Stimulated activated CD8-positive, alpha-beta memory T cell treated with anti-CD3 and anti-CD28 coated beads, Interleukin-2, amount 100 ng/mL, for 48 hours (primary cell): Measurements from ENCODE around the gene SPATA7.

Experiments
- DNase-seq, 2 donors: peaks; one replicate each; pipeline ENCODE4 v3.0.0-alpha.2; 2020; ENCODE audit warnings: low read depth in 2 of 2

The SPATA7 gene

DNA sequence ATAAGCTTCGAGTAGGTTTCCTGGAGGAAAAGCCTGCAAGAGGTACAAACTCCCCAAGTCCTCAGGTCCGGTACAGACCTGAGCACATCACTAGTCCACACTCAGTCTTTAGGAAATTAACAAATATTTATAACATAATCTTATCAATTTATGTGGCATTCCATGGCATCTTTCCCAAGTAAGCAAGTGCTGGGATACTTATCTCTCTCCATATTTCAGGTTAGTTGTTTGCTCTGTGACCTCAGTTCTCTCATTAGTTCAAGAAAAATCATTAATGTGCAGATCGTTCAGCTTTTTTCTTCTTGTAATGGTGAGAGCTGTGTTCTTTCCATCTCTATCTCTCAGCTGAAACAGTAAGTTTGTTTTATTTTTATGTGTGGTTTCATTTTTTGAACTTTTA is 34.7 kb downstream of the SPATA7 start:
- no peak for DNase-seq

DNA sequence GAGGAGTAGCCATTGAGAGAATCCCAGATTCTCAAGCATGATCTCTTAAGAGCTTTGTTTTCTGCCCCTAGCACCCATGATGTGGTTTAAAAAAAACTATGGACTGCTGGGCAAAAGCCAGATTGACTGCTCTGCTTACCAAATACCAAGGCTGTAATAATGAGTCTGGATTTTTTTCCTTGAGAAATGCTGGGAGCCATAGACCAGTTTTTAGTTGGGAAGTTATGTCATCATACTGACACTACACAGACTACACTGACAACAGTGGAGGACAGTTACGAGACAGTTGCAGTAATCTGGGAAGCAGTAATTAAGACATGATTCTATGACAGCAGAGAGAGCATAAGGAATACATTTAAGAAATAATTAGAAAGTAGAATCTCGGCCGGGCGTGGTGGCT is 35.8 kb downstream of the SPATA7 start:
- no peak for DNase-seq

DNA sequence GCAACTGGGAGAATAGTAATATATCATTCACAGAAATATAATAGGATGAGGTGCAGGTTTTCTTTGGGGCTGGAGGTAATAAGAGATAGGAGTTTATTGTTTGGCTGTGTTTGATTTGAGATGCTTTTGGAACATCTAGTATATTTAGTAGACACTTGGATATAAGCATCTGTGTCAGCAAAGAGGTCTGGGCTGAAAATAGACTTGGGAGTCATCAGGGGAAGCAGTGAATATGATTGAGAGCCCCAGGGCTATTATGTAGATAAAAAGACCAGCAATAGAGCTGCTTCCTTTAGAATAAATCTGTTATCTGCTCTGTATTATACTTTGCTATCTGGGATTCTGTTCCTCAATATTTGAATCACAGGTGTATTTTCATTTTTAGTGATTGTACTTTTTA is 36.6 kb downstream of the SPATA7 start:
- DNase-seq = no peak

DNA sequence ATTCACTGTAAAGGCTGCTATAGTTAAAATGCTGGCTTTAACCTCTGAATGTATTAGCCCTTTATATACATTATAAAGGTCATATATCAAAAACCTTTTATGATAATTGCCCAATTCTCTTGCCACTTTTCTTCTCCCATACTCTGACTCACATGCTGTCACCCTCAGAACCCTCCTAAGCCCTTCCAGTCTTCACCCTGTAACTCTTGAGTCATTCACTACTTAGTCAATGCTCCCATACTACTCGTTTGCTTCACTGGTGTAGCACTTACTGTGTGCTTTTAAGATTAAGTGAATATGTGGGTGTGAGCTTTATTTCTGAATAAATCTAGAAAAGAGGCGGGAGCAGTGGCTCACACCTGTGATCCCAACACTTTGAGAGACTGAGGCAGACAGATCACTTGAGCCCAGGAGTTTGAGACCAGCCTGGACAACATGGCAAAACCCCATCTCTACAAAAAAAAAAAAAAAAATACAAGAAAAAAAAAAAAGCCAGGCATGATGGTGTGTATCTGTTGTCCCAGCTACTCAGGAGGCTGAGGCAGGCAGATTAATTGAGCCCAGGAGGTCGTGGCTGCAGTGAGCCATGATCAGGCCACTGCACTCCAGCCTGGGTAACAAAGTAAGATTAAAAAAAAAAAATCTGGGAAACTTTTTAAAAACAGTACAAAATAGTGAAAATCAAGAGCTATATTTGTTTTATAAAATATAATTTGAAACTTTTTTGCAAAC is 37.6 kb downstream of the SPATA7 start:
- no peak for DNase-seq

DNA sequence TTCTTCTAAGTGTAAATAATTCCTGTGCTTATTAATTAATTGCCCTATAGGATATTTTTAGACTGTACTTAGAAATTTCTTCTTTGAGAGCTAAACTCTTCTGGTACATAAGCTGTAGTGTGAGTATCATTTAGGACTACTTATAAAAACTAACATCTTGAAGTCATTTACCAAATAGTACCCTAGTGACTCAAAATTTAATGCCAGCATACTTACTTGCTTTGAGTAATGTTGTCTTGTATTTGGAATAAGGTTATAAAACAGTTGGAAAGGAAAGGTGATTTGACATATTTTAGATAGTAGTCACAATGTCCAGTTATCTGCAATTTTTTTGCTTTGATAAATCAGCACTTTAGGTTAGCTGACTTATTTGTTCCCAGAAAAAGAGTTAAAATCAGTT is 39.1 kb downstream of the SPATA7 start:
- DNase-seq = no peak

- no peak for DNase-seq
These were observed 40.8 kb downstream of the SPATA7 start for GRCh38 chr14:88426271-88426670.

GRCh38 chr14:88430976-88431375 is 45.5 kb downstream of the SPATA7 start:
- DNase-seq = no peak

- DNase-seq = no peak
These were observed 52.2 kb downstream of the SPATA7 start for GRCh38 chr14:88437658-88438057.

DNA sequence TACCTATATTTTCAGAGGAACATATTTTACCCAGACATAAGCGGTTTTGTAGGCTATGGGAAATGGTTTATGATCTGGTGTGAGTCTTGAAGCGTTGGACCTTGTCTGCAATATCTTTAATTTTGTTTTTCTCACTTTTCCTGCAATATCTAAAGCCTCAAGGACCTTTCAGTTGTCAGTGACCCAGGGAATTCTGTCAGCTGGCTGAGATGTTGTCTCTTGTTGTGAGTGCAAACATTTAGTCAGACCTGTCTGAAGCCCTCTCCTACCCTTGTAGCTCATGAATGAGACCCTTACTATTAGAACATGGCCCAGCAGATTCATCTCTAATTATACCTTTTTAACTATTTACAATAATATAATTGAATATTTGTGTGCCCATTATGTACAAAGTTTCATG is 53.6 kb downstream of the SPATA7 start:
- no peak for DNase-seq

GRCh38 chr14:88452231-88452630 is 66.8 kb downstream of the SPATA7 start:
- DNase-seq = no peak

DNA sequence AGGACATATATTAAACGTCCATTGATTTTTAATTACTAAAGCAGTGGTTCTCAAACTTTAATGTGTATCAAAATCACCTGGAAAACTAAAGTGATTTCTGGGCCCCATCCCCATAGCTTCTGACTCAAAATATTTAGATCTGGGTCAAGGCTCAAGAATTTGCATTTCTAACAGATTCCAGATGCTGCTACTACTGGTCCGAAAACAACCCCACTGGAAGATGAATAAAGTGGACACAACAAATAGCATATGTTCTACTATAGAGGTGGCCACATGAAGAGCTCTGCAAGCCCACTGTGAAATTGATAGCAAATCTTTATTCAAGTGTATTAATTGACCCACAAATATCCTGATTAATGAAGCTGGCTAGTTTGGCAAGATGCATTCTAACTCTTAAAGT is 69.4 kb downstream of the SPATA7 start:
- DNase-seq = no peak

- DNase-seq = no peak
These were observed 77.9 kb downstream of the SPATA7 start for GRCh38 chr14:88463318-88463717.

GRCh38 chr14:88468406-88468805 is 82.9 kb downstream of the SPATA7 start:
- DNase-seq = no peak

DNA sequence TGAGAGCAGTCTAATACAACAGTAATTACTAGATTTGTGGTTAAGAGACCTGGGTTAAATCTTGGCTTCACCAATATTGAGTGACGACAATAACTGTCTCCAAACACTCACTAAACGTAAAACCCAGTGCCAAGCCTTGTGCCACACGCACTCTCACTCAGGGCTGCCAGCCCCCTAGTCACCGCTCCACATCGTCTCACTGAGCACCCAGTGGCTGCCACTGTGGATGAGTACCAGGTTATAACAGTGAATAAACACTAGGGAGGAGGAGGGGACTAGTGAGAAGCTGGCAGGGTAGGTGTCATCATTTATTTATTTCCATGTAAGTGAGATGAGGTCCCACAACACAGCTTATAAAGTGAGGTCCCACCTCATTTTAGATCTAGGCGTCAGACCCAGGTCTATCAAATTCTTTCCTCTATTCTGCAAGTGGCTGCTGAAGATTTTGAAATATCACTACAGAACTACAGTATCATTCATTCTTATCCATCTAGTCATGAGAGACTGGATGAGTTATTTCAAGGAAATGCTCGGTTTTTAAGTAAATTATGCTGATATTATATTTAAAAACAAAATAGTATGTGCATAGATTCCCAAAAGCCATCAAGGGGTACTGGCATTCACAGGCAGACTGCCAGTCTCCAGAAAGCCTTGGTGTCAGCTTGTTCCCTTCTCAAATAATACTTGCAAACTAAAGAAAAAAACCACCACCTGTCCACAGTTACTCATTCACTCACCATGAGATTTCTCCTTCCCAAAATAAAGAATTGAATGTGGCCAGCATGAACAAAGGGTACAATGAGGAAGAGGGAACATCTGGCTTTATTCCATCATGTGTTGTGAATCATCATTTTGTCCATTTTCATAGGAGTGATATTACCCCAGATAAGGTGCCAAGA is 85.3 kb downstream of the SPATA7 start:
- DNase-seq = no peak

DNA sequence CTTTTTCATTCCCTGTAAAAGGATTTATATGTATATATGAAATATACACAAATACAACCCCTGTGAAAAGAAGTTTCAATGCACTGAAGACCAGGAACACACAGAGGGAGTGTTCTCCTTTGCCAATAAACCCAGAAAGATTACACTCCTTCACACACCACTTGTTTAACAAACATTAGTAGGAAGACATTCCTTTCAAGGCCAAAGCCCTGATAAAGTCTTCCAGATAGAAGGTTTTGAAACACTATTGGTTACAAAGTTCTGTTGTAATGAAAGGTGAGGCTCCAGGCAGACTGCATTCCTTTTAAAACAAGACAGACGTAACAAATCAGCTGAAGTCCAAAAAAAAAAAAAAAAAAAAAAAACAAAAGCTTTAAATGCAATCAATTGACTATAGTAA is 88.3 kb downstream of the SPATA7 start:
- DNase-seq = no peak

DNA sequence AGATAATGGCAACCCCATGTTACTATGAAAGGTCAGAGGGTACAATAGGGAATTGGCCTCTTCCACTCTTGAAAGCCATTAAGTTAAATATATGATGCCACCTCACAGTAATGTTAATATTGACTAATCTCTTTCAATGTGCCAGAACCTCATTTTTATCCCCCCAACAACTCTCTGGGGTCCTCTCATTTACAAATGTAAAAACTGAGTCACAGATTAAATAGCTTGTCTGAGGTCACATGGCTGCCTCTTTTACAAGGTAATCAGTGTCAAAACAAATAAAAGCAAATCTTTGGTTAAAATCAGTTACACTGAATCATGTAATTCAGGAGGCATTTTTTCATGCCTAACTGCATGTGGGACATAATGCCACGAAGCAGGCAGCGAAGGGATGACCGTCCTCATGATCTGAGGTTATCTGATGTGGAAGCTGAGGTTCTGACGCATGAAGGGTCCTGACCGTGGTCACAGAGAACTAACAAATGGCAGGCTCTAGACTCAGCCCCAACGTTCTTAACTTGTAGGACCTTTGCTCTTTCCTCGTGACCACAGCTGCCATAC is 90.8 kb downstream of the SPATA7 start:
- no peak for DNase-seq

- DNase-seq = no peak
These were observed 91.4 kb downstream of the SPATA7 start for GRCh38 chr14:88476825-88477224.

DNA sequence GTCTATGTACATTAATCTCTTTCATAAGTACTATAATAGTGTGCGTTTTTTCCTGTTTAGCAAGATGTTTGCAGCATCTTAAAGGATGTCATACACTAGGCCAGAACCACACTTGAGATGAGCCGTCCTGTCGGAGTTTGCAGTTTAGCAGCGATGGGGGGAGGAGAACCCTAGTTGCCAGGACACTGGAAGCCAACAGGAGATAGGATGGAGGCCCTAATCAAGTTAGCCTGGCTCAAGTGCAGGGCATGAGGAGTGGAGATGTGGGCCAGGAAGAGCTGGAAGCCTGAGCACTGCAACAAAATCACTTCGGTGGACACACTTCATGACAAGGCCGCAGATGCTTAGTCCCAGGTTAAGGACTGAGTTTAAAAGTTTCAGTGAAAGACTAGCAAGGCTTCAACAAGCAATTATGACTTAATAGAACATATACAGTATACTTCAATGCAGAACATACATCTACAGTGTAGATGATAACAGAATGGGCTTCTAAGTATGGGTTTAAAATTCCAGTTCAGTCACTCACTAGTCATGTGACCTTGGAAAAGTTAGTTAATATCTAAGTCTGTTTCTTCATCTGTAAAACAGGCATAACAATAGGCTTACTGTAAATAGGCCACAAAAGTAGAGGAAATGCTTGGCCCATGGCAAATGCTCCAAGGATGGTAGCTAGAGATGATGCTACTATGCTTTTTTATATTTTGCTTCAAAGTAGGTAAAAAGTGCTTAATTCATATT is 92.2 kb downstream of the SPATA7 start:
- no peak for DNase-seq

GRCh38 chr14:88478931-88479330 is 93.5 kb downstream of the SPATA7 start:
- no peak for DNase-seq

DNA sequence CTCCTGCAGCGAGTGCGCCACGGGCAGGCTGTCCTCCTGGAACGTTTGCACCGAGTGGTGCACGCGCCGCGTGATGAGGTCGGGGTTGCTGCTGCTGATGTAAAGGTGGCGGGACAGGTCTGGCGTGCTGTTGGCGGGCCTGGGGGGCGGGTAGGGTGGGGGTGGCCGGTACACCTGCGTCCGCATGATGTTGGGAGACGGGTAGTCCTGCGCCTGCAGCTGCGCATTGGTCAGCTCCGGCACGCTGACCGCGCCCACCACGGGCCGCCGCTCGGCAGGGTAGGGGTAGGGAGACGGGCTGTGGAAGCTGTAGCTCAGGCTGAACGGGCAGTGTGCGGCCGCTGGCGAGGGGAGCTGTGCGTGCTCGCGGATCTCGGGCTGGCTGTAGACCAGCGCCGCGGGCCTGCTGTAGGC is 94.1 kb downstream of the SPATA7 start:
- DNase-seq = no peak

GRCh38 chr14:88481059-88481458 is 95.6 kb downstream of the SPATA7 start:
- DNase-seq = no peak

DNA sequence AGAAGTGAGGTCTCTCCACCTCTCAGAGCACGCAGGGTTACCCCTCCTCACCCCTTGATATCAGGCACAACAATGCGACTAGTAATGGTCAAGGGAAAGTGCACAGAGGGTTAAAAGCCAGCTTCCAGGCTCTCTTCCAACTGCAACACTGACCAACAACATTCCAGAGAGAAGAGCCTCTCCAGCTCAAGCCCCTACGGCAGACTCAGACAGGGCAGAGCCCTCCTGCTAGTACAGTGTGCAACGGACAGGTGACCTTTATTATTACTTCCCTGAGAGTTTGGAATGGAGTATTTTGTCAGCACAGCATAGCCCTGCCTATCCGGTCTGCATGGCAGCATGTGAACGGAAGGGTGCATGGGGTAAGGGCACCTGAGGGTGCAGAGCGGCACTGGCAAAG is 96.3 kb downstream of the SPATA7 start:
- no peak for DNase-seq
